Right atrium auricular region (tissue), 2 donors: Measurements from ENCODE around the gene VTN. TPM values are rescaled to one million over a fixed set of nuclear protein-coding genes. Genes with fewer than 3 reads are reported as not detected.
A peak's percentile ranks its signal among the peaks of the same experiment; 100 is the strongest.

Experiments used
- DNase-seq: peaks from one replicate; pipeline ENCODE4 v3.0.0-alpha.2; 2019; ENCODE audit warnings: low spot score
- H3K27ac ChIP-seq, 2 donors: fragments of 200-600 bp; sonication (generic); 1 replicate in 1 of 2; 2 replicates in 1 of 2; pipeline ENCODE4 v1.5.1; 2016 to 2019
- H3K27me3 ChIP-seq, 2 donors: fragments of 200-600 bp; sonication (generic); one replicate each; pipeline versions ENCODE4 v1.5.1 to v1.6.0; 2017 to 2019
- H3K36me3 ChIP-seq: fragments of 200-600 bp; sonication (generic); one replicate; pipeline ENCODE4 v1.5.1; 2016
- H3K4me1 ChIP-seq, 2 donors: fragments of 200-600 bp; sonication (generic); one replicate each; pipeline versions ENCODE4 v1.5.1 to v1.6.0; 2017 to 2019
- H3K4me3 ChIP-seq, 2 donors: fragments of 200-600 bp; sonication (generic); 1 replicate in 1 of 2; 2 replicates in 1 of 2; pipeline ENCODE4 v1.5.1; 2017 to 2019; ENCODE audit warnings: mild to moderate bottlenecking in 1 of 2, moderate library complexity in 1 of 2
- H3K9me3 ChIP-seq, 2 donors: fragments of 200-600 bp; sonication (generic); one replicate each; pipeline ENCODE4 v1.5.1; 2019
- total RNA-seq, 2 donors: library from RNA; depleted of rRNA; stranded (reverse); fragments of >200 nt; gene quantifications; one replicate each; pipeline ENCODE4 v1.1.0, GENCODE V29; 2016
- TF ChIP-seq, protein P1 (sequence below), 2 donors: fragments of 200-600 bp; sonication (generic); IDR thresholded peaks; one replicate each; pipeline ENCODE4 v1.5.1; 2019; ENCODE audit warnings: antibody characterized with exemption in 2 of 2

VTN gene
- total RNA-seq, 2 donors from 2014 or later, result 5.4 to 86.7 TPM

DNA sequence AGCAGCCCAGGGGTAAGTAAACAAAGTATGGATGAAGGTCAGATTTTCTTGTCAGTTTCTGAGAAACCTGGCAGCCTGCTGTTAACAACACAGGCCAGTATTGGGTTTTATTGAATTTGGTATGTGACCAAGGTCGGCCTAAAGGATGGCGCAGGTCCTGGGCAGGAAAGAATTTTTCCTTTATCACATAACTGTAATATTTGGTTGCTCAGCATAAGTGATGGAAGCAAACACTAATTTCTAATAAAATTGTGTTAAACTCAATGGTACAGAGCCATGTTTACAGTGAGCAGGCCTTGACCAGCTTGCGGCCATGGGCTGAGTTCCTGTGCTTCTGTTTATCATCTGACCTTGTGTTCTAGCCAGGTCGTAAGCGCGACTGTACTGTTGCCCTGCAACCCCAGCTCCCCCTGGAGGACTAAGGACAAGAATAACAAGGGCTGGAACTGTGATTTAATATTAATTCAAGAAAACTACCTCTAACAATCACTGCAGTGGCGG lies 23.3 kb downstream of the VTN start:
- Histone ChIP-seq H3K4me1 (peaks cover 0 to 35% of the 10 kb centered on the region in 2 donors), H3K27ac (peak overlapping the region; percentile 38 to 62), H3K27me3 (no peaks in the 10 kb centered on the region), H3K9me3 (no peaks in the 10 kb centered on the region), H3K4me3 (no peak overlapping the region), H3K36me3 (peaks cover 90% of the 10 kb centered on the region)
- TF ChIP-seq, protein P1, sequence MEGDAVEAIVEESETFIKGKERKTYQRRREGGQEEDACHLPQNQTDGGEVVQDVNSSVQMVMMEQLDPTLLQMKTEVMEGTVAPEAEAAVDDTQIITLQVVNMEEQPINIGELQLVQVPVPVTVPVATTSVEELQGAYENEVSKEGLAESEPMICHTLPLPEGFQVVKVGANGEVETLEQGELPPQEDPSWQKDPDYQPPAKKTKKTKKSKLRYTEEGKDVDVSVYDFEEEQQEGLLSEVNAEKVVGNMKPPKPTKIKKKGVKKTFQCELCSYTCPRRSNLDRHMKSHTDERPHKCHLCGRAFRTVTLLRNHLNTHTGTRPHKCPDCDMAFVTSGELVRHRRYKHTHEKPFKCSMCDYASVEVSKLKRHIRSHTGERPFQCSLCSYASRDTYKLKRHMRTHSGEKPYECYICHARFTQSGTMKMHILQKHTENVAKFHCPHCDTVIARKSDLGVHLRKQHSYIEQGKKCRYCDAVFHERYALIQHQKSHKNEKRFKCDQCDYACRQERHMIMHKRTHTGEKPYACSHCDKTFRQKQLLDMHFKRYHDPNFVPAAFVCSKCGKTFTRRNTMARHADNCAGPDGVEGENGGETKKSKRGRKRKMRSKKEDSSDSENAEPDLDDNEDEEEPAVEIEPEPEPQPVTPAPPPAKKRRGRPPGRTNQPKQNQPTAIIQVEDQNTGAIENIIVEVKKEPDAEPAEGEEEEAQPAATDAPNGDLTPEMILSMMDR (IDR thresholded peaks at IDR 0.05), result peak in 1 of 2 donors; percentile 56
- DNase-seq, result no peak

DNA sequence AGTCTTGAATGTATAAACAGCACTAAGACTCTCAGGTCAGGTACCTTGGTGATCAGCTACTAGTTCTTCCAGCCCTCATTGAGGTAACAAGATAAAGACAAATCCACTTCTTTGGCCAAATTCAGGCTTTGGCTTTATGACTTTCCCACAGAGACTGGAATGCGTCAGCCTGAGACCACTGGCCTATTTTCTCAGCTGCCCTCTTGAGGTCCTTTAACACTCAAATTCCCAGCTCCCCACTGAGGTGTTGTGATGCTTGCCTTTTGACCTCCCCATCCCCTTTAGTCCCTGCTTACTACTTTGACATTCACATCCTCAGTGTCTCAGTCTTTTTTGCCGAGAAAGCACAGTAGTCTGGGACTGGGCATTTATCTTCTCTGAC lies 23.9 kb downstream of the VTN start:
- Histone ChIP-seq H3K27ac (peak overlapping the region; percentile 38 to 62), H3K36me3 (peaks cover 90% of the 10 kb centered on the region), H3K4me1 (peaks cover 0 to 35% of the 10 kb centered on the region in 2 donors)

DNA sequence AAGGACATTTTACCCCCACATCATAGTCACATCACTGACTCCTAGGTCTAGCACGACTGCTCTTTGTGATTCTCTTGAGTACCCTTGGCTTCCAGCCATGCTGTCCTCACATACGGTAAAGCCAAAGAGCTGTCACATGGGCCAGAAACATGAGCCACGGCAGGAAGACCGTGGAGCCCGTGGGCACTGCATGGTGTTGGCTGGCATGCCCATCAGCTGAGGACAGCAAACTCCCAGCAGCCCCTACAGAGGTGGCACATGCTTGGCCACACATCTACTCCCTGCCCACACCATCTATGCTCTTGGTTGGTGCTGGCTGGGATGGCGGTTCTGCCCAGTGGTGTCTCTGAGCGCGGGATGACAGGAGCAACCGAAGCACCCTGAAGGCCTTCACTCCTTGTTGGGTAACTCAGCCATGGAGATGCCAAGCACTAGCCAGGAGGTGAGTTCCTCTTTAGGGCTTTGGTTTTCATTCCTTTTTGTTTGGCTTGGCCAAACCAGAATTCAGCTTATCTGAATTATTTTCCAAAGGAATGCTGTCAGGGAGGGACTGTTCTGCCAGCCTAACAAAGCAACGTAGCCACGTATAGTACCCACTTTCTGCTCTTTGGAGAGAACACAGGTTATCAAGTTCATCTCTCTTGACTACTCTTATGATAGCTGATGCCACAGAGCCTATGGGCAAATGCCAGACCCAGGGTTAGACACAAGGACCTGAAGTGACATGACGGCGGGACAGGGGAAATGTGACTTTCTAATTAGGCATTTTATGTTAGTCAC lies 24.5 kb downstream of the VTN start:
- Histone ChIP-seq H3K4me3 (no peak overlapping the region), H3K9me3 (no peaks in the 10 kb centered on the region), H3K4me1 (peaks cover 0 to 35% of the 10 kb centered on the region in 2 donors), H3K27me3 (no peaks in the 10 kb centered on the region), H3K27ac (peak overlapping the region; percentile 38 to 62), H3K36me3 (peaks cover 90% of the 10 kb centered on the region)
- no peak for DNase-seq
- TF ChIP-seq, protein P1 (IDR thresholded peaks at IDR 0.05), result no peak

More for the DNA sequence above, 23.9 kb downstream of the VTN start:
- Histone ChIP-seq H3K4me3 (no peak overlapping the region), H3K9me3 (no peaks in the 10 kb centered on the region), H3K27me3 (no peaks in the 10 kb centered on the region)
- TF ChIP-seq, protein P1 (IDR thresholded peaks at IDR 0.05), result no peak
- DNase-seq, result no peak

DNA sequence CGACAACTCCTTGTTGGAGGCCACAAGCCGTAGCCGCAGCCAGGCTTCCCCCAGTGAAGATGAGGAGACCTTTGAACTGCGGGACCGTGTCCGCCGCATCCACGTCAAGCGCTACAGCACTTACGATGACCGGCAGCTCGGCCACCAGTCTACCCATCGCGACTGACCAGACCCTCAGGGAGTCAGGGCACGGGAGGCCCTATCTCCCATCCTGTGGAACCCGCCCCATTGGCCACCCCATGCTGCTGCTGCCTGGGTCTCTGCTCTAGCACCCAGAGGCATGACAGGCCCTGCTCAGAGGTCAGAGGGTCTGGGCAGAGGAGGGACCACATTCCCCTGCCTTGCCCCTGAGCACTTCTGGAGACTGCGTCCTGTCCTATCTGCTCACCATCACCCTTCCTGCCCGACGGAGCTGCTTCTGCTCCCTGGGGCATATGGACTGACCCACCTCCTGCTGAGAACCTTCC lies 25.6 kb downstream of the VTN start:
- no peak overlapping the region for H3K4me3 ChIP-seq
- H3K27ac ChIP-seq, result no peak overlapping the region

DNA sequence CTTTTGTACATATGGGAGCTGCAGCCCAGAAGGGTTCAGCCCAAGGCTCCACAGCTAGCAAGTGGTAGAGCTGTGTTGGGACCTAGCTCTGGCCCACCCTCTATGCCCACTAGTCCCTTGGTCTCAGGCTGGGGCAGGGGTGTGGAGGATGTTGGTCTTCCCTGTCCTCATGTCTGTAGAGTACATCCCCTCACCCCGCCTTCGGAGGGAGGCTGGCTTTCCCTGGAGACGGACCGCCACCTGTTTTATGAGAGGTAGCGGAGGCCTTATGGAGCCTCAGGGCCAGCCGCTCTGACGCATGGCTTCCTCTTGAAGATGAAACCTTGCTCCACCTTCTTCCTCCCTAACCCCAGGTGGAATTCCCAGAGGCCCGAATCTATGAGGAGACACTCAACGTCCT lies 26.1 kb downstream of the VTN start:
- TF ChIP-seq, protein P1 (IDR thresholded peaks at IDR 0.05), result no peak
- Histone ChIP-seq H3K4me3 (no peak overlapping the region), H3K27me3 (no peaks in the 10 kb centered on the region), H3K9me3 (no peaks in the 10 kb centered on the region), H3K4me1 (peaks cover 0 to 46% of the 10 kb centered on the region in 2 donors), H3K36me3 (peaks cover 93% of the 10 kb centered on the region), H3K27ac (no peak overlapping the region)
- DNase-seq, result no peak

More for the DNA sequence above, 25.6 kb downstream of the VTN start:
- no peak for DNase-seq
- Histone ChIP-seq H3K27me3 (no peaks in the 10 kb centered on the region), H3K9me3 (no peaks in the 10 kb centered on the region), H3K4me1 (peaks cover 0 to 42% of the 10 kb centered on the region in 2 donors), H3K36me3 (peaks cover 91% of the 10 kb centered on the region)
- TF ChIP-seq, protein P1 (IDR thresholded peaks at IDR 0.05), result no peak
